Myocyte (in vitro differentiated cells): ENCODE data around the gene C1QTNF1. TPM values are rescaled to one million over a fixed set of nuclear protein-coding genes. Genes with fewer than 3 reads are reported as not detected.
A peak's percentile ranks its signal among the peaks of the same experiment; 100 is the strongest.

ENCODE experiments used
- DNase-seq: peaks from one replicate; pipeline ENCODE4 v3.0.0-alpha.2; 2012; ENCODE audit warnings: low read depth
- total RNA-seq: library from RNA; depleted of rRNA; stranded (reverse); fragments of >200 nt; gene quantifications from 2 replicates; pipeline ENCODE4 v1.2.3, GENCODE V29; 2014

Gene C1QTNF1
- total RNA-seq, 1 donor from 2014 or later, result 1.9 TPM

DNA sequence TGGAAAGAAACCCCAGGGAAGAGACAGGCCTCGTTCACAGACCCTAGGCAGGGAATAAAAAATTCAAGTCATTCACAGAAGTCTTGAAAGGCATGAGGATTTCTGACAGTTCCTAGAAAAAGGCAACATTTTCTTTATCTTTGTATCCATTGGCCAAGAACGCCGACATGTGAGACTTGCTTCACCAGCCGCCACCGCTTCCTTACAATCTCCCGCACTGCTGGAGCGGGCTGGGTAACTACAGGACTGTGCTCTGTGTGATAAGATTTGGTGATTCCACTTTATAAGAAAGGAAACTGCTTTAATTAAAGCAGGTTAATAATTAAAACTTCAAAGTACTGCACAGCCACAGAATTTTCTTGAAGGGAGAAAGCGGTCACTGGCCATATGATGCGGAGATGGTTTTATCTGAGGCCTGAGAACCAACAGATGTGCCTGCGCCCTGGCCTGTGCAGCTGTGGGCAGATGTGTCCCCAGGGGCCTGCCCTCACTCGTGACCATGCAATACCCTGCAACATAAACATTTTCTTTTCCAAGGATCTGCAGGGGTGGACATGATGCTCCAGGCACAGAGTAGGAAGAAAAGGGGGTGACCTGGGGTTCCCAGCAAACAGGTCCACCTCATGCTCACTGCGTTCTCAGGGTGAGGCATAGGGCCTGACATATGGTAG is 31.3 kb upstream of the C1QTNF1 start:
- DNase-seq, result no peak

DNA sequence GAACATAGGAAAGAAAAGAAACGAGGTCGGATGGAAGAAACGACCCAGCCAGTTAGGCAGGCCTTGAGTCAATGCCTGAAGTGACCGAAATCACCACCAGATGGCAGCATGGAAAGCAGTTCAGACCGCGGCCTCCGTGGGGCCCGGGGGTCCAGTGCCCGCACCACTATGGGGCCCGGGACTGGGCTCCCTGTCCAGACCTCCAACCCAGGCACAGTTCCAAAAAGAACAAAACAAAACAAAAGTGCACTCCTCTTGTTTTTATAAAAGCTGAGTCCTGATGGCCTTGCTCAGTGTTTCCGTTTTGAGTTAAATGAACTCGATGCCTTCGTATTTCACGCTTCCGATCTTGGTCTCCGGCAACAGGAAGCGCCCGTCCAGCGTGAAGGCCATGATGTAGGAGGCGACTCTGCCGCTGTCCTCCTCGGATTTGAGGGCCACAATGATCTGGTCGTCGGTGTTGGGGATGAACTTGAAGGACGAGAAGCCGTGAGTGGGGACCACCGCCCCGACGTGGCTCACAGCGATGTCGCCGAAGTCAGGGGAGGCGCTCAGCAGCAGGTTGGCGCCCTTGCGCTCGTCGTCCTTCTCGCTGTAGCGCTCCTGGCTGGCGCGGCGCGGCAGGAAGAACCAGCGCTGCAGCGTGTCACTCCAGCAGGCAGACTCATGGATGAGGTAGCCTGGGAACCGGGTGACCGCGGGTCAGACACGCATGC is 30.6 kb upstream of the C1QTNF1 start:
- peak; percentile 47 for DNase-seq

DNA sequence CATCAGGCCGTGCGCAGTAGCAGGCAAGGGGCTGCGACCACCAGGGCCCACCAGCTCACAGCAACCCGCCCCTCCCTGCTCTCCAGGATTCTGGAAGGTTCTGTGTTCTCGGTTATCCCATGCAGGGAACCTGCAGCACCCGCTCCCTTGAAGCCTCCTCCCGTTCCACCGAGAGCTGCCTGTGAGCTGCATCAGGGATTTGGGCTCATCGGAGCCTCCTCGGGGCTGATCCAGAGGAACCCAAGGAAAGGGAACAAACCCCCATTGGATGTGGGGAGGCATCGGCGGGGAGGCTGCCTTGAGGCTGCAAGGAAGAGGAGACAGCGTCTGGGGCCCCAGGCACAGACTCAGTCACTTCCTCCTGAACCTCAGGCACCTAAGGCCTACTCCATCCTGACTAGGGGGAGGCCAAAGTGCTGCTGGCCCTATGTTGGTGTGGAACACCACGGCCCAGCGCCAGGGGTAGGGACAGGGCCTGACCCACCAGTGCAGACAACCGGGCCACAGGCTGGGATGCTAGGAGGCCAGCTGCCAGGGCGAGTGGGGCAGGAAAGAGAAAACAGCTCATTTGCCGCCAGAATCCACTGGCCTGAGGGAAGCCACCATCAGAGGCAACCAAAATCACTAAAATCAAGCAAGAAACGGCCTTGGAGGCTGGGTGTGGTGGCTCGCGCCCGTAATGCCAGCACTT is 29.8 kb upstream of the C1QTNF1 start:
- no peak for DNase-seq

DNA sequence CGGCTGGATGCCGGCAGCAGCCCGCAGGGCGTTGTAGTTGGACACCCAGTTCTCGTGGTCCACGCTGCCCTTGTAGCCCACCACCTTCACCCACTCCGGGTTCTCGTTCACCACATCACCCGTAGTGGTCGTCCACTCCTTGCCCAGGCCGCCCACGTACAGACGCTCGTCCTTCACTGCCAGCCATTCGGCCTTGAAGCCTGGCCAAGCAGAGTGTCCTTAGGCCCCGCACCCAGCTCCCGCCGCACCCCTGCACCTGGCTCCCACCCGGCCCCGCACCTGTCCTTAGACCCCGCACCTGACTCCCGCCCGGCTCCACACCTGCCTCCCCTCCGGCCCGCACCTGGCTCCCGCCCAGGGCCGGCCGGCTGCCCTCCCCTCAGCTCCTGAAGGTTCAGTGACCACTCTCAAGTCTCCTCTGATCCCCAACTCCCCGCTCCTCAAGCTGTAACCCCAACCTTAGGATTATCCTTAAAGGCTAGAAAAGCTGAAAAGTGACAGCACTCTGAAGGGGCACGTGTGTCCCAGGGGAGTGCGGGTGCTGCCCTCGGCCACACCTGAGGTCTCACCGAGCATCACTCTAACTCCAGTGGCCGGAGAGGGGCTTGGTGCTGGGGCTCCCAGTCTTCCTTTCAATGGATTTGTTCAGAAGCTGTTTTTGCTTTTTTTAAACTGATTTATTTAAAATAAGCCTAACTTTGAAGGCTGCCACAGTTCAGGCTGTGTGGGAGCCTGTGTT is 28.8 kb upstream of the C1QTNF1 start:
- DNase-seq, result no peak

DNA sequence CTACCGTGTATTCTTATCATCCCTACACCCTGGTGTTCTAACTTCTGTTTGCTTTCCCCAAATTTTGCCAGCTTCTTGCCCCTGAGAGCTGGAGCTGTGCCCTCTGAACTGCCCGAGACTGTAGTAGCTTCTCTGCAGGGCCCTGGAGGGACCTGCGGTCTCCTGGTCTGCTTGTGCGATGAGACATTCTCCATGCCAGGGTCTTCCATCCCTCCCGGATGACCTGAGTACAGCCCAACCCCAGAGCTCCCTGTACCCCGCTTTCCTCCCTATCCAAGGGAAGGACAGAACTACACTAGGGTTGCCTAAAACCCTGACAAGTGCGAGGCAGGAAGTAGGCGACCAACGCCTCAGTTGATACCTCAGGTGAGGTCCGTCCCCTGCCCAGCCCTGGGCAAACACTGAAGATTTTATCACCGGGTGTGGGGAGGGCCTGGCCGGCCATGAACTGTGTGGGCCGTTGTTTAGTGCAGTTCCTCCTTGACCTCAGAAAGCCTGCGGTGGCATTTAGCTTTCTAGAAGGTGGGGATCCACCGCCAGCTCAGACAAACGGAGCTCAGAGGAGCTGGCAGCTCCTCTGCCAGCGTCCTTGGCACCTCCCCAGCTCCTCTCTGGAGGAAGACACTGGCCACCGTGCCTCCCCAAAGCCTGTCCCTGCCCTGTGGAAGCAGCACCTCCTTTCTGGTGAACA is 28.1 kb upstream of the C1QTNF1 start:
- no peak for DNase-seq

DNA sequence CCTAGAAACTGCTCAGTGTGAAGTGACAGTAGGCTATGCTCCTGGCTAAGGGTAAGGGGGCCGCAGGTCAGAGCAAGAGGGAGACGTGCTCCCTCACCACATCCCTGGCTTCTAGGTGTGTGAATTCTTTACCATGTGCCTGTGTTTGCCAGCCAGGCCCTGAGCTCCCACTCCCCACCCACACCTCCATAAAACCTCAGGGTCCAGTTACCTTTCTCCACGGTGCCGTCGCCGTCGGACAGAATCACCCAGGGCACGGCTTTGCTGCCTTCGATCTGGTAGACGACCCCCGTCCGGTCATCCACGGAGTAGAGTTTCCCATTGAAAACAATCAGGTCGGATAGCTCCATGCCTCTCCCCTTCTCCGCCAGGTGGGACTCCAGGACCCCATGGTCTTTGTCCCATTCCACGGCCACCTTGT is 27.2 kb upstream of the C1QTNF1 start:
- no peak for DNase-seq

DNA sequence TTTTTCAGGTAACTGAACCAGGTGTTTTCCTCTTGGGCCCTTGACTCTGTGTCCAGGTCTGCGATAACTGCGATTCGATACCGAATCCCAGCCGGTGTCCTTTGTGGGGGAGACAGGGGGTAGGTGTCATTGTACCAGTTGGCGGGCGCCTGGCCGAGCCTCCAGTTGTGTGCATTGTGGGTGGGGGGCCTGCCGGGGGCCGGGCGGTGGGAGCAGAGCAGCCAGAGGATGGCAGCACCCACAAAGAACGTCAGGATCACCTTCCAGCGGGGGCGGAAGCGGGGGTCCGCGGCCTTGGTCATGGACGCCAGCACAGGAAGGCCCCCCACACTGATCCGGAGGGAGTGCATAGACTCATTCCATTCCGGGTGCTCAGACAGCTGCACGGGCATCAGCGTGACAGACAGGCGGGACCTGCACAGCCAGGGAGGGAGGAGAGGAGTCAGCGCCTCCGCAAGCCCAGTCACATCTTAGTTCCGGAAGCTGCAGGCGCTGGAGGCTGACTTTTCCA is 26.7 kb upstream of the C1QTNF1 start:
- peak; percentile 40 for DNase-seq

DNA sequence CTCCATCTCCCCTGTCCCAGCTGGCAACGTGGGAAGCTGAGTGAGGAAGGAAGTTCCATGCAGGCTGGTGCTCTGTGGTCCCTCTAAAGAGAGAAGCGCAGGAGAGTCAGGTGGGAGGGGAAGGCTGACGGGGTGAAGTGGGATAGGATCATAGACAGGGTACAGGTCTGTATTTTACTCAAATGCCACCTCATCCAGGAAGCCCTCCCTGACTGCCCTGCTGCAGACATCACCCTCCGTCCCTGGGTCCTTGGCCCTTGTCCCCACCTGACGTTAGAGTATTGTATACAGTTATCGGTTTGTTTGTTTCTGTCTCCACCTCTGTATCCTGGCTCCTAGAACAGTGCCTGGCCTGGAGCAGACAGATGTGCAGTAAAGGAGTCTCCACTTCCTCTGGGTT is 26.1 kb upstream of the C1QTNF1 start:
- DNase-seq, result no peak

DNA sequence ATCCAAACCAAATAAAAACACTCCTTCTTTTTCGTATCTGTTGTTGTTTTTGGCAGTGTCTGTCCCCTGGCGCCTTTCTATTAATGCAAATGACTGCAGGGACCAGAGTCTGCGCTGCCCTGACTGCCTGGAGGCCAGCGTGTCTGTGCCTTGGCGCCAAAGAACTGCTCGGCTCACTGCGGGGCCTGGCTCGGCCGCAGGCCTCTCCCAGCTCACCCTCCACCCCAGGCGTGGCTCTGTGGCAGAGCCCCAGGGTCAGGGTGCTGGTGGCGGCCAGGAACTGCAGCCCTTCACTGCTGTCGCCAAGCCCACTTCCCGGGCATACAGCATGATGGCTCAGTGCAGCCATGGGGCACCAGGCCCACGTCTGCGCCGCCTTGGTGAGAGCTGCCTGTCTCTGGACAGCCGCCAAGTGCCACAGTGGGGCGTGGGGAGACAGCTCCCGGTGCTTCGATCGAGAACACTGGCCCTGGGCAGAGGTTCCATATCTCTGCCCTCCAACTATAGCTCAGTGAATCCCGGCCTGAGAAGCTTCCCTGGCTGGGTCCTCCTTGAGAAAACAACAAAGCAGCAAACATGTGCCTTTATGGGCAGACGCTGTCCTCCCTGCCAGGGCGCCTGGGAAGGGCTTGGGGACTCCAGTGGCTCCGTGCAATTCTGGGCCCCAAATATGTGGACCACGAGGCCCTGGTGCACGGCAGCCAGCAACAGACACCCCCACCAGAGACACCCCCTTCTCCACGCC is 25.5 kb upstream of the C1QTNF1 start:
- DNase-seq, result no peak

DNA sequence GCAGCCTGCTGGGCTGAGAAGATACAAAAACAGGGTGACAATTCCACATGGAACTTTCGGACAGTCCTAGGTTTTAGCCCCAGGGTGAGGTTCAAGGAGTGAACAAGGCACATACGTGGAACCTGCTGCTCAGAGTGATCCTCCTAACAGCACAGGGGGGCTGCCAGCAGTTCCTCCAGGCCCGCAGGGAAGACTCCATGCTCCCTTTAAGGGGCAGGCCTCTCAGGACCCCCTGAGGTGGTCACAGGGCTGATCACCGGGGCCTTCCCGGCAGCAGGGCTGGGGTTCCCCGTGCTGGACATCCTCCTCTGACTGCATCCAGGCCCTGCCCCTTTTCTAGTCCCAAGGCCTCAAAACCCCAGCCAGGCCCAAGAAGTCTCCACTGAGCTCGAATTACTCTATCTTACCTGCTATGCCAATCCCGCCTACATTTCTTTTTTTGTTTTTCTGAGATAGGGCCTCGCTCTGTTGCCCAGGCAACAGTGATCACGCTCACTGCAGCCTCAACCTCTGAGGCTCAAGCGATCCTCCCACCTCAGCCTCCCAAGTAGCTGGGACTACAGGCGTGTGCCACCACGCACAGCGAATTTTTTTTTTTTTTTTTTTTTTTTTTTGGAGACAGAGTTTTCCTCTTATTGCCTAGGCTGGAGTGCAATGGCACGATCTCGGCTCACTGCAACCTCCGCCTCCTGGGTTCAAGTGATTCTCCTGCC is 24.8 kb upstream of the C1QTNF1 start:
- DNase-seq, result no peak

DNA sequence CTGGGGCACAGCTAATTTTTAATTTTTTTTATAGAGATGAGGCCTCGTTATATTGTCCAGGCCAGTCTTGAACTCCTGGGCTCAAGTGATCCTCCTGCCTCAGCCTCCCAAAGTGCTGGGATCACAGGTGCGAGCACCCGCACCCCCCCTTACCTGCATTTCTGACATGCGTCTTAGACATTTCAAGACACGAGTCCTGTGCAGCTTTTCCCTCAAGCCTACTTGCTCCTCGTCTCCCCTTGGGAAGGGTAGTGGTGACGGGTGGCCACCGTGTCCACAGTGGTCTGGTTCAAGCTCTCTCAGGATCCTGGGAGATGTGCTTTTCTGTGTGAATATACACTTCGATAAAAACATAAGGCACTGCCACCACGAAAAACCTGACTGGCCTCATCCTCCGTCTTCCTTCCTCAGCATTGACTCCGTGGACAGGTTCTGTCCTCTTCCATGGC is 24.0 kb upstream of the C1QTNF1 start:
- no peak for DNase-seq

DNA sequence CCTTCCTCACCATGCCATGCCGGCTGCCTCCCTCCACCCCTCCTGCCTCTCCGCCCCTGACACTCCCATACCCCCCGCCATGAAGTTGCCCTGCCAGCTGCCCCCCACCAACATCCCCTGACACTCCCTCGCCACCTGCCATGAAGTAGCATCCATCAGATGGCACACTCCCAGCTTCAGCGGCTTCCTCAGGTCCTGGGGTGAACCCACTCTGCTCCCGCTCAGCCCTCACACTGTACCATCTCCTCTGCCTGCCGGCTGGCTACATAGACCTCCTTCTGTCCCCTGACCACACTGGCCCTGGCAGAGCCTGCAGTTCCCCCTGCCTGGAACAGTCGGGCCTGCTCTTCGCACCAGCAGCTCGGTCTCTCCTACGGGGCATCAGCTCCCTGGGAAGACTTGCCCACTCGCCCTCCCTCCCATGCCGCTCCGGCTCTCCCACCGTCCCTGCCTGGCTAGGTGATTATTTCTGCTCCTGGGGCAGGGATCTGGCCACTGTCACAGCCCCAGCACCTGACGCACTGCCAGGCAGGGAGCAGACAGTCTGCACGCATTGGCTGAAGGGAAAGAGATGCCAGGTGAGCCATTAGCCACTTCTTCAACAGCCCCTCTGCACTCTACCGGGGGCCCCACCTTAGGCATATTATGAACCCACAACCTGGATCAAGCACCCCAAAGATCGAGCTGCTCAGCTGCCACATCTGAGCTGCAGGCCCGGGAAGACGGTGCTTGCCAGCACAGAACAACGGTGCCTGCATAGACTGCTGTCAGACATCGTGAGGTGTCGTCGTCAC is 23.4 kb upstream of the C1QTNF1 start:
- DNase-seq, result no peak

DNA sequence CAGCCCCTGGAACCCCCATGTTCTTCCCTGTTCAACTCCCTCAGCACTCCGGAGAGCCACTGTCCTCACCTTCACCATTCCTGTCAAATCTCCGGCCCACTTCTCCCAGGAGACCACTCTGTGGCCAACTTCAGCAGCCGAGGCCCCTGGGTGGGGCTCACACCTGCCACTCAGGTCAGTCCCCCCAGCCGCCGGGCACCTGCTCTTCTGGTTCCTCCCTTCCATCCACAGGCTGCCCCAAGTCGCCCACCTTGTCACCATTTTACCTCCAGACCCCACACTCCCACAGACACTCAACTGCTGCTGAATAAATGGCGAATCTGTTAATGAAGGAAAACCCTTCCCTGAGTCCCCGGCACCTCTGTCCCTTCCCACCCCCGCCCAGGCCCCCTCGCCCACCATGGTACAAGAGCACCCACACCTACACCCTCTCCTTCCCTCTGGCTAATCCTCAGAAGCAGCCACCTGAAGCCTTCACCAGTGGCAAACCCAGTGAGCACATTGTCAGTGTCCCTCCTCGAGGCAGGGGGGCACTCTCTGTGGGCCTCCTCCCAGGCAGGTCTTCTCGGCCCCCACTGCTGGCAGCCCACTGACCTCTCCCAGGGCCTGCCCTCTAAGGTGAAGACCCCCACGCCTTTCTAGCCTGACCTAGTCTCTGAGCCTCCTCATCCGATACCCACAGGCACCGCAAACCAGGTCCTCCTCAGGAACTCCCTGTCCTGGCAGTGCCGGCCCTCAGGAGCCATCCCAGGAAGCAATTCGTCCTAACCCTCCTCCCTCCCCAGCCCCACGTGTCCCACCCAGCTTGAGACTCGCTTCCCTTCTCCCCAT is 22.6 kb upstream of the C1QTNF1 start:
- DNase-seq, result no peak

DNA sequence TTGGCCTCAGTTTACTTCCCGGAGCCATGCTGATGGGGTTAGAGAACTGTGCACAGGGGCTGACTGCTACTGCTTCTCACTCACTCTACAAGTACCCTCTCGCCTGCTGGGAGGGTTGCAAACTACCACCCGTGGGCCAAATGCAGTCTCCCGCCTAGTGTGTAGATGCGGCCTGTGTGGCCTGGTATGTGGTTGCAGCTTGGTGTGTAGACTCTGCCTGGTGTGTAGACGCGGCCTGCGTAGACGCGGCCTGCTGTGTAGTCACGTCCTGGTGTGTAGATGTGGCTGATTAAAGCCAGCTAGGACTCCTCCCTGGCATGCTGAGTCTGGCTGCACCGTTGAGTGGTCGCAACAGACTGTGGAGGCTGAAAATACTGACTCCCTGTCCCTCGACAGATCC is 21.7 kb upstream of the C1QTNF1 start:
- DNase-seq, result no peak

DNA sequence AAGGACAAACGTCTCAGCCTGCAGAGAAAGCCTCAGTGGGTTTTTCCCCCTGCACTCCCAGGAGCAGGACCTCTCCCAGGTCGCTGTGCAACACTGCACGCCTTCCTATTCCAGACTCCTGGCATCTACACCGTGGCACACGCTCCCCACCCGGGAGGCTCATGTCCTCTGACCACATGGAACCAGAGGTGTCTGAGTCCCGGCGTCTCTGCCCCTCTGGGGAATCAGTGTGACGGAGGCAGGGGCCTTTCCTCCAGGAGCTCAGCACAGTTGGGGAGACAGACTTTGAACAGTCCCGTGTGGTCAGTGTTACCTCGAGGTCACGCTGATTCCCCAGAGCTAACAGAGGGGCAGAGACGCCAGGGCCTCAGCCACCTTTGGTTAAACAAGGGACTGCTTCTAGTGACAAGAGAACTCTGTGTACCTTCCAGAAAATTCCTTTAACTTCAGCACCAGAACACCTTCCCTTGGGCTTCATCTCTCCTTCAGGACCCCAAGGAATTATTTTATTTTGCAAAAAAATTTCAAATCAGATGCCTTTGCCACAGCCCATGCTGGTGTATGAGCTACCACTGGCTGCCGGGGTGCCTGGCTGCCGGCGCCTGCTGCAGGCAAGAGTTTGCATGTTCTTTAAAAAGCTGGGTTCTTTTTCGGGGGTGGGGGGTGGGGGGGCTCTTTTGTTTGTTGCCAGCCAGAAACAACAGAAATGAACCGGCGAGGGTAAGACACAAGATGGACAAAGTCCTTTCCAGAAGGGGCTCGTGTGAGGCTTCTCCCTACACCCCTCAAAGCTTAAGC is 21.0 kb upstream of the C1QTNF1 start:
- no peak for DNase-seq

DNA sequence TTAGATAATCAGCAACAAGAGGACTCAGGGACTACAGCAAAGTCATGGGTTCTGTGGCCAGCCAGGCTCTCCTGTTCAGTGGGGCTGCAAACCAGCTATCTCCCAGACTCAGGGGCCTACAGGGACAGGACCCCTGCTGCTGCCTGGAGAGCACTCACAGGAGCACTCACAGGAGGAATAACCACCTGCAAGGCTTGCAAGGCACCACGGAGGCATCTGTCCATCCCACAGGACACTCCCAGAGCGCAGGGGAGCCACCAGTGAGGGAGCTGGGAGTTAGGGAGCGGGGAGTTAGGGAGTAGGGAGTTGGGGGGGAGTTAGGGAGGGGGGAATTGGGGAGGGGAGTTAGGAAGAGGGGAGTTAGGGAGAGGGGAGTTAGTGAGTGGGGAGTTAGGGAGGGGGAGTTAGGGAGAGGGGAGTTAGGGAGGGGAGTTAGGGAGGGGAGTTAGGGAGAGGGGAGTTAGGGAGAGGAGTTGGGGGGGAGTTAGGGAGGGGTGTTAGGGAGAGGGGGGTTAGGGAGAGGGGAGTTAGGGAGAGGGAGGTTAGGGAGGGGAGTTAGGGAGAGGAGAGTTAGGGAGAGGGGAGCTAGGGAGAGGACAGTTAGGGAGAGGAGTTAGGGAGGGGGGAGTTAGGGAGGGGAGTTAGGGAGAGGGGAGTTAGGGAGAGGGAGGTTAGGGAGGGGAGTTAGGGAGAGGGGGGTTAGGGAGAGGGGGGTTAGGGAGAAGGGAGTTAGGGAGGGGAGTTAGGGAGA is 20.1 kb upstream of the C1QTNF1 start:
- DNase-seq, result no peak
